T-helper 1 cell treated with Interleukin-12 subunit alpha and Interleukin-12 subunit beta and Interleukin-4 antibody, amounts not matched to agents 30 ng/mL and 1 ng/mL, for 36 hours (primary cell): ENCODE results near the gene RGS6. TPM values are rescaled to one million over a fixed set of nuclear protein-coding genes. Genes with fewer than 3 reads are reported as not detected.

Experiments
- intact Hi-C: fragments of 100-400 bp; cut with micrococcal nuclease; formaldehyde crosslinking; loops from one replicate; pipeline ENCODE4 v1.15.1; 2024
- total RNA-seq: library from RNA; stranded (reverse); gene quantifications from 2 replicates; pipeline ENCODE4 v1.2.3, GENCODE V29; 2022

The RGS6 gene
- total RNA-seq, 1 donor from 2014 or later = 3.0 TPM

GRCh38 chr14:72305561-72305960 lies 373.3 kb downstream of the RGS6 start:
- intact Hi-C loops = no loop called here

GRCh38 chr14:72308967-72309485 lies 376.8 kb downstream of the RGS6 start:
- intact Hi-C loops = no loop called here

GRCh38 chr14:72311116-72311515 lies 378.9 kb downstream of the RGS6 start:
- intact Hi-C loops = no loop called here

GRCh38 chr14:72311516-72311915 lies 379.3 kb downstream of the RGS6 start:
- intact Hi-C loops = no loop called here

GRCh38 chr14:72314808-72315435 lies 382.7 kb downstream of the RGS6 start:
- intact Hi-C loops = no loop called here

GRCh38 chr14:72315714-72316113 lies 383.5 kb downstream of the RGS6 start:
- intact Hi-C loops = no loop called here

GRCh38 chr14:72318648-72319047 lies 386.4 kb downstream of the RGS6 start:
- intact Hi-C loops = no loop called here

GRCh38 chr14:72332046-72332445 lies 399.8 kb downstream of the RGS6 start:
- intact Hi-C loops = no loop called here

GRCh38 chr14:72332871-72333270 lies 400.6 kb downstream of the RGS6 start:
- intact Hi-C loops = no loop called here

GRCh38 chr14:72333357-72333756 lies 401.1 kb downstream of the RGS6 start:
- intact Hi-C loops = no loop called here

GRCh38 chr14:72336311-72336980 lies 404.2 kb downstream of the RGS6 start:
- intact Hi-C loops = no loop called here

- intact Hi-C loops = no loop called here
These were observed 409.0 kb downstream of the RGS6 start for GRCh38 chr14:72341237-72341636.

- intact Hi-C loops = no loop called here
These were observed 409.5 kb downstream of the RGS6 start for GRCh38 chr14:72341686-72342085.

- intact Hi-C loops = no loop called here
These were observed 414.9 kb downstream of the RGS6 start for GRCh38 chr14:72347118-72347517.

GRCh38 chr14:72350215-72350614 lies 418.0 kb downstream of the RGS6 start:
- intact Hi-C loops = no loop called here

GRCh38 chr14:72352012-72352411 lies 419.8 kb downstream of the RGS6 start:
- intact Hi-C loops = no loop called here

GRCh38 chr14:72366619-72367018 lies 434.4 kb downstream of the RGS6 start:
- intact Hi-C loops = no loop called here

- intact Hi-C loops = no loop called here
These were observed 436.9 kb downstream of the RGS6 start for GRCh38 chr14:72369106-72369505.

GRCh38 chr14:72377016-72377415 lies 444.8 kb downstream of the RGS6 start:
- intact Hi-C loops = no loop called here

- intact Hi-C loops = no loop called here
These were observed 448.2 kb downstream of the RGS6 start for GRCh38 chr14:72380456-72380855.

- intact Hi-C loops = no loop called here
These were observed 451.6 kb downstream of the RGS6 start for GRCh38 chr14:72383865-72384264.

- intact Hi-C loops = no loop called here
These were observed 455.5 kb downstream of the RGS6 start for GRCh38 chr14:72387726-72388125.

- intact Hi-C loops = no loop called here
These were observed 457.0 kb downstream of the RGS6 start for GRCh38 chr14:72389200-72389599.
